HG02678 (cell line): ENCODE data around the gene PPP6R3.

Experiments
- ATAC-seq: cut with Tn5 transposase; IDR thresholded peaks from one replicate; pipeline ENCODE4 v1.9.1; 2021; ENCODE audit warnings: mild to moderate bottlenecking, moderate library complexity; ENCODE audit not compliant: unreplicated experiment

The PPP6R3 gene, protein sequence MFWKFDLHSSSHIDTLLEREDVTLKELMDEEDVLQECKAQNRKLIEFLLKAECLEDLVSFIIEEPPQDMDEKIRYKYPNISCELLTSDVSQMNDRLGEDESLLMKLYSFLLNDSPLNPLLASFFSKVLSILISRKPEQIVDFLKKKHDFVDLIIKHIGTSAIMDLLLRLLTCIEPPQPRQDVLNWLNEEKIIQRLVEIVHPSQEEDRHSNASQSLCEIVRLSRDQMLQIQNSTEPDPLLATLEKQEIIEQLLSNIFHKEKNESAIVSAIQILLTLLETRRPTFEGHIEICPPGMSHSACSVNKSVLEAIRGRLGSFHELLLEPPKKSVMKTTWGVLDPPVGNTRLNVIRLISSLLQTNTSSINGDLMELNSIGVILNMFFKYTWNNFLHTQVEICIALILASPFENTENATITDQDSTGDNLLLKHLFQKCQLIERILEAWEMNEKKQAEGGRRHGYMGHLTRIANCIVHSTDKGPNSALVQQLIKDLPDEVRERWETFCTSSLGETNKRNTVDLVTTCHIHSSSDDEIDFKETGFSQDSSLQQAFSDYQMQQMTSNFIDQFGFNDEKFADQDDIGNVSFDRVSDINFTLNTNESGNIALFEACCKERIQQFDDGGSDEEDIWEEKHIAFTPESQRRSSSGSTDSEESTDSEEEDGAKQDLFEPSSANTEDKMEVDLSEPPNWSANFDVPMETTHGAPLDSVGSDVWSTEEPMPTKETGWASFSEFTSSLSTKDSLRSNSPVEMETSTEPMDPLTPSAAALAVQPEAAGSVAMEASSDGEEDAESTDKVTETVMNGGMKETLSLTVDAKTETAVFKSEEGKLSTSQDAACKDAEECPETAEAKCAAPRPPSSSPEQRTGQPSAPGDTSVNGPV

DNA sequence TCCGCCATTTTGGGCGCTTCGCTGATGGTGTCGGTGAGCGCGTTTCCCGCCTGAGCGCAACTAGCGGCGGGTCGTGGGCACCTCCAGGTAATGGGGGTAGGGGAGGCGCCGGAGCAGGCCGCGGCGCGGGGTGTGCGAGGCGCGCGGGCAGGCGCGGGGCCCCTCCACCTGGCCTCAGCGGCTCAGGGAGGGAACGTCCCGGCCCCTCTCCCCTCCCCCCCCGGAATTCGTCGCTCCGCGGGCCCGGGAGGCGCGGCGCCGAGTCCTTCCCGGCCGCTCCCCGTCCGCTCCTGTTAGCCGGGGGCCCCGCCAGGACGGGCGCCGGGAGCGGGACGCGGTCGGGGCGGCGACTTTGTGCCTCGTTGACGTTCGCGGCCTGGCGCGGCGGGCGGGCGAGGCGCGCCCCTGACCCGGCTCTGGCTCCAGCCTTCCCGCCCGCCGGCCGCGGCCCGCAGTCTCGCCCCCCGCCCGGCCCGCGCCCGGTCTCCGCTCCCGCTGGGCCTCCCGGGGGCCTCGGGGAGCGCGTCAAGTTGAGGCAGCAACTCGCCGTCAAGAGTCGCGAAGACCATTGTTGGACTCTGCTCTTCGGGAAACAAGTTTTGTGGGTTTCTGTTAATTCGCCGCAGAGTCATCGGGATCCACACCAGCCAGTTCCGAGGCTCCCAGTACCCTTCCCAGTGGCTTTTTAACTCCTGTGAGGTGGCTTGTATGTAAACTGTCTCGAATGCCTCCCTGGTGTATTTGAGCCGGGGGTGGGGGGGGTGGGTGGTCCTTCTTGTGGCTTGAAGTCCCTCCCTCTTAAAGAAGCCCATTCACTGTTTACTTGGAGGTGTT is at the start of gene PPP6R3:
TSS of gene PPP6R3 (plus strand) at position 12 of the 834 bp plus-strand sequence. CDS start 76,913 bp downstream, outside the sequence.
- ATAC-seq: peak; percentile 32

DNA sequence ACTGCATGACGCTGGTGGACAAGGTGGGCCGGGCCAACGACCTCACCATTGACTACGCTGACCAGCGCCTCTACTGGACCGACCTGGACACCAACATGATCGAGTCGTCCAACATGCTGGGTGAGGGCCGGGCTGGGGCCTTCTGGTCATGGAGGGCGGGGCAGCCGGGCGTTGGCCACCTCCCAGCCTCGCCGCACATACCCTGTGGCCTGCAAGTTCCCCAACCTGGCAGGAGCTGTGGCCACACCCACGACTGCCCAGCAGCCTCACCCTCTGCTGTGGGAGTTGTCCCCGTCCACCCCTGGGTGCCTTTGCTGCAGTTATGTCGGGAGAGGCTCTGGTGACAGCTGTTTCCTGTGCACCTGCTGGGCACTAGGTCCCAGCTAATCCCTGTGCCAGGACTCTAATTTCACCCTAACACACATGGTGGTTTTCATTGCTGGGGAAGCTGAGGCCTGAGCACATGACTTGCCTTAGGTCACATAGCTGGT is 49.0 kb upstream of the PPP6R3 start:
- ATAC-seq: no peak

DNA sequence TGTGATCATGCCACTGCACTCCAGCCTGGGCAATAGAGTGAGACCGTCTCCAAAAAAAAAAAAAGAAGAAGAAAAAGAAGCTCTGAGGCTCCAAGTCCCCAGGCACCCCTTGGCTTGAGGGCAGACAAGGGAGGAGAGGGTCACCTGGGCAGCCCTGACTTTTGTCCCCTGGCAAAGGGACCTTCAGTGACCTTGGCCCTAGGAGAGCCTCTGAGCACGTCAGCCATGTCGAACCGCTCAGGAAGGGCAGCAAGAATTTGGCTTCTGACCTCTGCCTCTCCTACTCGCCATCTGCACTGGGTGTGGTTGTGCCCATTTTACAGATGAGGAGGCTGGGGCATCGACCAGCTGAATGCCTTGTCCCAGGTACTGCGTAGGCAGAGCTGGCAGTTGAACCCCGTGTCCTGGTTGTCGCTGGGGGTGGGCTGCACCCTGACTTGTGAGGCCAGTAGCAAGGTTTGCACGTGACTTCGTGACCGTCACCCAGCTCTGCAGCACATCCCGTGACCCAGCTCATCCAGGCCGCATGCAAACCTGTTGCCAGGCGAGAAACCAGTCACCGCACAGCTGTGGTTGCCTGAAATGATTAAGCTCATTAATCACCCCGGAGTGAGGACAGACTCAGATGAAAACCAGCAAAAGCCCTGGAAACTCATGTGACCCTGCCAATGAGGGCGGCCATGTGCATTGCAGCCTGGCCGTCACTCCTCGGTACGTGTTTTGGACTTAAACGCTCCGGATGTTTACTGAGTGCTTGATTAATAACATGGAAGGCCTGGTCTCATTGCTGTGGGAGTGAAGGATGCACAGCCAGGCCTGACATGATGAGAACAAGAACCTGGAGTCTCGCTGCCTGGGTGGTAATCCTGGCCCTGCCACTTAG is 47.7 kb upstream of the PPP6R3 start:
- no peak for ATAC-seq

DNA sequence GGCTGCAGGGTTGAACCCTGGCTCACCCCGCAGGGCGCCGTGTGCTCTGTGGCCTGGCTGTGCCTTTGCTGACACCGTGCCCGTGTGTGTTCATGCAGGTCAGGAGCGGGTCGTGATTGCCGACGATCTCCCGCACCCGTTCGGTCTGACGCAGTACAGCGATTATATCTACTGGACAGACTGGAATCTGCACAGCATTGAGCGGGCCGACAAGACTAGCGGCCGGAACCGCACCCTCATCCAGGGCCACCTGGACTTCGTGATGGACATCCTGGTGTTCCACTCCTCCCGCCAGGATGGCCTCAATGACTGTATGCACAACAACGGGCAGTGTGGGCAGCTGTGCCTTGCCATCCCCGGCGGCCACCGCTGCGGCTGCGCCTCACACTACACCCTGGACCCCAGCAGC is 47.0 kb upstream of the PPP6R3 start:
- no peak for ATAC-seq

DNA sequence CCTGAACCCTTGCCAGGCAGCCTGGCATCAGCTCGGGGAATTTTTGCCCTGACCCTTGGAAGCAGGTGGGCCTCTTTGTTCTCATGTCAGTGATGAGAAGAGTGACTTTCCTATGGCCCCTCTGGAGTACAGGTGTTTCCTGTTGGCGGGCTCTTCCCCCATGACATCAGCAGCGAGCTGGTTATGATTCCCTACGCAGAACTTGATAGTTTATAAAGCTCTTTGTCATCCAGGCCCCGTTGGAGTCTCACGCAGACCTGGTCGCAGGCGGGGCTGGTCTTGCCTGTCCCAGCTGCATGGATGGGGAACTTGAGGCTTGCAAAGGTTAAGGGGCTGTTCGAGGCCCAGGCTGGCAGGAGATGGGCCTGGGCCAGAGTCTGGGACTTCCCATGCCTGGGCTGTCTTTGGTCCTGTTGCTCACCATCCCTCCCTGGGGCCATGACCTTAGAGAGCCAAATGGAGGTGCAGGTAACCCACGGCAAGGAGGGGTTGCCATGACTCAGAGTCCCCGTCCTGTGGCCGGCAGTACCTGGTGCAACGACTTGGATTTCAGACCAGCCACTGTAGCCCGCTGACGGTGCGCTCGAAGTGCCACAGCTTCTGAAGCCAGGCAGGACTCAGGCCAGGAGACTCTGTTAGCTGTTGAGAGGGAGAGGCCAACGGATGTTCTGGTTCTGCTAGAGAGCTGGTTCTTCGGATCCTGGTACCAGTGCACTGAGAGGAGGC is 45.9 kb upstream of the PPP6R3 start:
- no peak for ATAC-seq

DNA sequence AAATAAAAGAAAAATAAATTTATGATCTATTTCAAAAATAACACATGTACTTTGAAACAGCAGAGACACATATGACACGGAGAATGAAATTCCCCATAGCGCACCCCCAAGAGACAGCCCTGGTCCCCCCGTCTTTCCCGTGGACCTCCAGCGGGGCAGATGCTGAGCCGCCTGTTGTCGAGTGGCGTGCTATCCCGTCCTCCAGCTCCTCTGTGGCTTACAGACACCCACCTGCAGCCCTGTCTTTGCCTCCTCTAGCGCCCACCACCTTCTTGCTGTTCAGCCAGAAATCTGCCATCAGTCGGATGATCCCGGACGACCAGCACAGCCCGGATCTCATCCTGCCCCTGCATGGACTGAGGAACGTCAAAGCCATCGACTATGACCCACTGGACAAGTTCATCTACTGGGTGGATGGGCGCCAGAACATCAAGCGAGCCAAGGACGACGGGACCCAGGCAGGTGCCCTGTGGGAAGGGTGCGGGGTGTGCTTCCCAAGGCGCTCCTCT is 44.4 kb upstream of the PPP6R3 start:
- ATAC-seq: no peak

DNA sequence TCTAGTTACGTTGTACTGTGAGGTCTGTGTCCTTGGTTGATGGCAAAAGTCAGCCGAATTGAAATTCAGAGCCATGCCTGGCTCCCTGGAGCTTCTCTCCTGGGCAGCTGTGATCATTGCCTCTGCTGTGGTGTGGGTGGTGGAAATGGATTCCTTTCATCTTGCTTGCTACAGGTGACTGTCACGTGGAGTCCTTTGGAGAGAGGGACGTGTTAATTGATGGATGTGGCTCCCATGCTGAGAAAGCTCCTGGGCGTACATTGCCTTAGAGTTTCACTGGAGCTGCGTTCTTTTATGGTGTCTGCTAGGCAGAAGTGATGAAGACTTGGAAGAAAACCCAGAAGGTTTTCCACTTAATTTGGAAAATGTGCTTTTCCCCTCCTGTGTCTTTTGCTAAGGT is 41.9 kb upstream of the PPP6R3 start:
- ATAC-seq: no peak

DNA sequence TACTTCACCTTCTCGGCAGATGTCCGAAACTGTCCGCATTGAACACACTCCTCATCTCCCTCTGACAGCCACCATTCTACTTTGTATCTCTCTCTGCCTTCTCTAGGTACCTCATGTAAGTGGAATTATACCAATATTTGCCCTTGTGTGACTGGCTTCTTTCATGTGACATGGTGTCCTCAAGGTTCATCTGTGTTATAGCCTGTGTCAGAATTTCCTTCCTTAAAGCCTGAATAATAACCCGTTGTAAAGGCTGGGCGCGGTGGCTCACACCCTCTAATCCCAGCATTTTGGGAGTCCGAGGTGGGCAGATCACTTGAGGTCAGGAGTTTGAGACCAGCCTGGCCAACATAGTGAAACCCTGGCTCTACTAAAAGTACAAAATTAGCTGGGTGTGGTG is 40.4 kb upstream of the PPP6R3 start:
- no peak for ATAC-seq

DNA sequence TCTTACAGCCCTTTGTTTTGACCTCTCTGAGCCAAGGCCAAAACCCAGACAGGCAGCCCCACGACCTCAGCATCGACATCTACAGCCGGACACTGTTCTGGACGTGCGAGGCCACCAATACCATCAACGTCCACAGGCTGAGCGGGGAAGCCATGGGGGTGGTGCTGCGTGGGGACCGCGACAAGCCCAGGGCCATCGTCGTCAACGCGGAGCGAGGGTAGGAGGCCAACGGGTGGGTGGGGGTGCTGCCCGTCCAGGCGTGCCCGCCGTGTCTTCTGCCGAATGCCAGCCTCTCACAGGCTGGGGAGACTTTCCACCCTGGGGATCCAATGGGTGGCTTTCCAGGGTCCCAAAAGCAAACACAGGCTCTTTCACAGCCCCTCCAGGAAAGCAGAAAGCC is 37.1 kb upstream of the PPP6R3 start:
- no peak for ATAC-seq

DNA sequence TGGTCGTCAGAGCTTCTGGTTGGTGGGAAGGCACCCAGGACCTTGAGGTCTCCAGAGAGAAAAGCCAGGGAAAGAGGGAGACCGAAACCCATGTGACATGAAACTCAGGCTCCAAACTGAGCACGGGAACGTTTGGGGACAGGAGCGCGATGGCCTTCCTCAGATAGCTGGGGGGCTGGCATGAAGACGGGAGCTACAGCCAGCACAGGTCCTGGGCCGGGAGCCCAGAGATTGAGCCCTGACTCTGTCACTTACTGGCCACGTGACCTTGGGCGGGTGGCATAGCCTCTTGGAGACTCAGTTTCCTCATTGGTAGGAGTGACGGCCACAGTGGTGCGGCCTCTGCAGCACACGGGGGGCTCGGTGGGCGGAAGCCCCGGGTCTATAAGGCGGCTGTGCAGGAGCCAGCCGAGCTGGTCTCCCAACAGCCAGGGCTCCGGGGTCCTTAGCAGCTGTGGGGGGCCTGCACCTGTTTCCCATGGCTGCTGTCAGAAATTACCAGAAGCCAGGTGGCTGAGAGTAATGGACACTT is 36.4 kb upstream of the PPP6R3 start:
- no peak for ATAC-seq

DNA sequence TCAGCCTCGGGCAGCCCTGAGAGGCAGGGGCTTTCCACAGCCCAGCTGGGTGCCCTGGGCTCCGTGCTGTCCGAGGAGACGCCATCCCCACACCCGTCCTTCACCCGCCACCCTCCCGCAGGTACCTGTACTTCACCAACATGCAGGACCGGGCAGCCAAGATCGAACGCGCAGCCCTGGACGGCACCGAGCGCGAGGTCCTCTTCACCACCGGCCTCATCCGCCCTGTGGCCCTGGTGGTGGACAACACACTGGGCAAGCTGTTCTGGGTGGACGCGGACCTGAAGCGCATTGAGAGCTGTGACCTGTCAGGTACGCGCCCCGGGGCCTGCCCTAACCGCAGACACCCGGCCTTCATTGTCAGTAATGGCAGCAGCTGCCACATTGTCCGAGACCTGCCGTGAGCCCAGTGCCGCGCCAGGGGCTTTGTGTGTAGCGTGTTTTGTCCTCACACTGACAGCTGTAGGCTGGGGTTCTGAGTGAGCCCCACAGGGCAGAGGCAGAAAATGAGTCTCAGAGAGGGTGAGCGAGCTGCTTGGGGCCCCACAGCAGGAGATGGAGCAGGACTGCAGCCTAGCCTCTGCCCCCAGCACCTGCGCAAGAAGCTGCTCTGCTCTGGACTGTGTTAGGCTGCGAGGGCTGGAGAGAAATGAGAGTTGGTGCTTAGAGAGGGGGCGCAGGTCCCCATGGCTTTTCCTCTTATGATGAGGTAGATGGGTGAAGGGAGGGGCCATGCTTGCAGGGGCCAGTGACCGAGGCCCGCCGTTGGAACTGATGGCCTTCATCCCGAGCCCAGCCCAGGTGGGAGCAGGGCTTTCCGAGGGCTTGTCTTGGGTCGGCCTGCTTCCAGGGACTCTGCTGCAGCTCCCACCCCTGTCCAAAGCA is 35.3 kb upstream of the PPP6R3 start:
- no peak for ATAC-seq

DNA sequence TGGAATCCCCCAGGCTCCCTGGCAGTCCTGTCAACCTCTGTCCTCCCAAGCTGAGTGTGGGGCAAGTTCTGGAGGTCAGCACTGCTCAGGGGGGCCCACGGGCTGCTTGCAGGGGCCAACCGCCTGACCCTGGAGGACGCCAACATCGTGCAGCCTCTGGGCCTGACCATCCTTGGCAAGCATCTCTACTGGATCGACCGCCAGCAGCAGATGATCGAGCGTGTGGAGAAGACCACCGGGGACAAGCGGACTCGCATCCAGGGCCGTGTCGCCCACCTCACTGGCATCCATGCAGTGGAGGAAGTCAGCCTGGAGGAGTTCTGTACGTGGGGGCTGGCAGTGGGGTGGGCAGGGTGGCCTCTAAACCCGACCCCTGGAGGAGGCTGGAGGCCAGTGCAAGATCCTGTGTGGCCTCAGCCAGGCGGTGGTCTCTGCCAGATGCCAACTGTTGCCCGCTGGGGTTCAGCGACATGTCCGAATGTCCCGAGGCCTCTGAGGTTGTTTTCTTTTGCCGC is 34.6 kb upstream of the PPP6R3 start:
- ATAC-seq: no peak

DNA sequence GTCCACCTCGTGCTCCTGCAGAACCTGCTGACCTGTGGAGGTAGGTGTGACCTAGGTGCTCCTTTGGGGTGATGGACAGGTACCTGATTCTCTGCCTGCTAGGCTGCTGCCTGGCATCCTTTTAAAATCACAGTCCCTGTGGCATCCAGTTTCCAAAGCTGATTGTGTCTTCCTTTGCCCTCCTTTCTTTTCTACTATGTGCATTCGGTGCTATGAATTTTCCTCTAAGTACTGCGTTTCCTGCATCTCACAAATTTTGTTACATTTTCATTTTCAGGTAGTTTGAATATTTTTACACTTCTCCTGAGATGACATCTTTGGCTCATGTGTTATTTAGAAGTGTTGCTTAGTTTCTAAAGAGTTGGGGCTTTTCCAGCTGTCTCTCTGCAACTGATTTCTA is 30.9 kb upstream of the PPP6R3 start:
- no peak for ATAC-seq

DNA sequence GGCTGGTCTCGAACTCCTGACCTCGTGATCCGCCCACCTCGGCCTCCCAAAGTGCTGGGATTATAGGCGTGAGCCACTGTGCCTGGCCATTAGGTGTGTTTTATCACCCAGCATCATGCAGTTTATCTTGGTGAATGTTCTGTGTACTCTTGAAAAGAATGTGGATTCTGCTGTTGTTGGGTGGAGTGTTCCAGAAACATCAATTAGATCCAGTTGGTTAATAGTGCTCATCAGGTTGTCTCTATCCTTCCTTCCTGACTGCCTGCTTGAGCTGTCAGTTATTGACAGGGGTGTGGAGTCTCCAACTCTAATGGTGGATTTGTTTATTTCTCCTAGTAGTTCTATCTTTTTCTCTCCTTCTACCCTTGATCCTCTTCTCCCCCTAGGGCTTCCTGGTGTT is 30.2 kb upstream of the PPP6R3 start:
- no peak for ATAC-seq

DNA sequence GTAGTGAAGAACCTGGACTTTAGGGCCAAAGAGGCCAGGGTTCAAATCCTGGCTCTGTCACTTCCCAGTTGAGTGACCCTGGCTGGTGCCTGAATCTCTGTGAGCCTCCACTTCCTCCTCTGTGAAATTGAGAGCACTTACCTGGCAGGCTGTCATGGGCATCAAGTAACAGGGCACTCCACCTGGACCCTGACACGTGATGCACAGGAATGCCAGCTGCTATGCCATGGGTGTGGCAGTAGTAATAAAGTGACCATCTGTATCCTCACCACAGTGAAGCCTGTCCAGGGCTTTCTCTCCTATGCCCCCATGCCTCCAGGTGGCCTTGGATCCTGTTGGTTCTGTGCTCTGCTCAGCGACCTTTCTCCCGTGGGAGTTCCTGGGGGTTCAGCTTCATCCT is 29.8 kb upstream of the PPP6R3 start:
- no peak for ATAC-seq

DNA sequence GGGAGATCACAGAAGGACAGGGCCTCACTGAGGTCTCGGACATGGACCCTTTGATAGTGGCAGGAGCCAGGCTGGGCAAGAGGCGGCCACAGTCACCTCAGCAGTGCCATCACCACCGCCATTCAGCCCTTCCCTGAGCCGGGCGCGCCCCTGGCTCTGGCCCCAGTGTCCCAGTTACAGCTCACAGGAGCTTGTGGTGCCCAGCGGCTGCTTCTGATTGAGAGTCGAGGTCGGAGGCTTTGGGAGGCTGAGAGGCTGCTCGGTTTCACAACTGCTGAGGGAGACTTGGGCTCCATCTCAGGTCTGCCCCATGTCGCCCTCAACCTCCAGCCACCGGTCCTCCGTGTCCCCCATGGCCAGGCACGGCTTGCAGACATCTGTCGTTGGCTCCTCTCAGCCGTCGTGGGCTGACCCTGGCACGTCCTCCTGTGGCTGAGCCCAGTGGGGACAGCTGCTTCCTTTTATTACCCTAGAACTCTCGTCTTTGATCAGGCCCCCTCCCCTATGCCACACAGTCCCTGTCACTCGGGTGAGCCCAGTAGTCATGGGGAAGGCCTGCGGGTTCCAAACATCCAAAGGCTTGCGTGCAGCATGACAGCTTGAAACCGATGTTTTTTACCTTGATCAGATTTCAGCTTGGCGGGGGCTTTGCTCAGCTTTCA is 28.4 kb upstream of the PPP6R3 start:
- no peak for ATAC-seq

DNA sequence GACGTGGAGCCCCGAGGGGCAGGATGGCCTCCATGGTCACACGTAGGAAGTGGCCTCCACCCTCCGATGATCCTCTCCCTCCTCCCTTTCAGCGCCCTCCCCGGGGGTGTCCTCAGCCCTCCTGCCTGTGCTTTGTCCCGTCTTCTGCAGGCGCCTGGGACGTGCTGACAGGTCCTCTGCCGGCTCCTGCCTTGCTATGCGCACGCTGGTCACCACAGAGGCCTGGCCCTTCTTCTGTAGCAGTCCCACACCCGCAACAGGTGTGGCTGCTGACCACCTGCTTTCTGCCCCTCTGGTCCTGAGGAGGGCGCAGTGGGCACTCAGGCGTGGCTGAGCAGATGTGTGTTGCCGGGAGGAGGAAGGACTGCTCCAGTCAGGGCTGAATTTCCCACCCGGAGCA is 27.7 kb upstream of the PPP6R3 start:
- no peak for ATAC-seq
